Thyroid gland (tissue), 4 donors: Measurements from ENCODE around the gene ASH1L. TPM values are rescaled to one million over a fixed set of nuclear protein-coding genes. Genes with fewer than 3 reads are reported as not detected.

Source experiments
- DNase-seq, 2 donors: peaks; one replicate each; pipeline ENCODE4 v3.0.0-alpha.2; 2019
- H3K27ac ChIP-seq, 3 donors: fragments of 200-600 bp; sonication (generic); 1 replicate in 2 of 3; 2 replicates in 1 of 3; pipeline ENCODE4 v1.5.1; 2016 to 2019; ENCODE audit warnings: mild to moderate bottlenecking in 1 of 3, moderate library complexity in 1 of 3
- H3K27me3 ChIP-seq: fragments of 200-600 bp; sonication (generic); one replicate; pipeline ENCODE4 v1.5.1; 2019
- H3K36me3 ChIP-seq, 2 donors: fragments of 200-600 bp; sonication (generic); one replicate each; pipeline ENCODE4 v1.5.1; 2016 to 2019
- H3K4me1 ChIP-seq, 2 donors: fragments of 200-600 bp; sonication (generic); one replicate each; pipeline ENCODE4 v1.5.1; 2017 to 2019
- H3K4me3 ChIP-seq, 3 donors: fragments of 200-600 bp; sonication (generic); replicated peaks in 1 of 3; 1 replicate in 2 of 3; 2 replicates in 1 of 3; pipeline ENCODE4 v1.5.1; 2016; ENCODE audit warnings: mild to moderate bottlenecking in 1 of 3
- H3K9me3 ChIP-seq: fragments of 200-600 bp; sonication (generic); one replicate; pipeline ENCODE4 v1.5.1; 2017
- POLR2A ChIP-seq, 2 donors: fragments of 450-650 bp; IDR thresholded peaks; one replicate each; pipeline ENCODE4 v1.6.1; 2017; ENCODE audit warnings: antibody characterized with exemption in 2 of 2, mild to moderate bottlenecking in 2 of 2, moderate library complexity in 1 of 2
- WGBS, 2 donors: methylation state at CpG; one replicate each; pipeline ENCODE4 v1.1.5; 2017; 5-methylcytosine and 5-hydroxymethylcytosine counted together
- intact Hi-C: fragments of 100-400 bp; cut with DNase I; formaldehyde crosslinking; loops from one replicate; pipeline ENCODE4 v1.15.1; 2023
- total RNA-seq, 4 donors: library from RNA; depleted of rRNA; stranded (reverse); fragments of >200 nt; gene quantifications; one replicate each; pipeline ENCODE4 v1.2.3, GENCODE V29; 2016
- TF ChIP-seq, protein P1 (sequence below), 6 experiments: fragments of 200-600 bp in 3 of 6; fragments of 450-650 bp in 3 of 6; sonication (generic) in 3 of 6; IDR thresholded peaks; one replicate each; pipeline ENCODE4 v1.5.1; 2016 to 2019; ENCODE audit warnings: antibody characterized with exemption in 6 of 6, mild to moderate bottlenecking in 2 of 6, inconsistent platforms in 1 of 6, moderate library complexity in 1 of 6

Gene ASH1L
- total RNA-seq, 4 donors from 2014 or later, result 68.1 to 120 (median 85.2) TPM

DNA sequence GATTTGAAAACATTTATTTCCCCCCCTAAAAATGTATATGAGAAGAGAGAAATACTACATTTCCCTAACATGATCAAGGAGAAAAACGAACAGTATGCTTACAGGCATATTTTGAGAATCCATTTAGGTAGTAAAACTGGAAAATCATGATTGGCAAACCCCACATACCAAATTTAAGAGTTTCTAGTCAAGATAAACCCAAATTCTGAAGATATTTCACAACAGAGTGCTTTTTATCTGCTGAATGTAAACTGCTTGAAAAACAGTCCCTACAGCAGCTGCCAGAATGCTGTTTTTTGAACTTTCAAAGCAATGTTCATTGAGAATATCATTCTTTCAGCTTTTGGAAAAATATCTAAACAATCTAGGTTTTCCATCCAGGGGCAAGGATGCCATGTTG is 31.0 kb downstream of the ASH1L start:
- H3K27ac ChIP-seq, result no peak overlapping the region
- 21 to 32% methylated on average over 1 of the region's 1 CpG for WGBS, 2 donors

DNA sequence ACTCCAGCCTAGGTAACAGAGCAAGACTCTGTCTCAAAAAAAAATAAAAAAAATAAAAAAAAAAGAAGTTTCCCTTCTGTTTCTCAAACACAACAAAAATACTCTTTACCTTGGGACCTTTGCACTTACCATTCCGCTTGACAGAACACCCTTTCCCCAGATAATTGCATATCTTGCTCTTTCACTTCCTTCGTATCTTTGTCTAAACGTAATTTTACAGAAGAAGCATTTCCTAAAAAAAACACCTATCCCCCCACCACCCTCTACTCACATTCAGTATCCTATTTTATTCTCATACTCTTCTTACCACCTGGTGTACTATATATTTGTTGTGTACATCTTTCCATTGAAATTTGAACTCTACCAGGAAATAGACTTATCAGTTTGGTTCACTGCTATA is 32.7 kb downstream of the ASH1L start:
- DNase-seq, result no peak
- TF ChIP-seq, protein P1, sequence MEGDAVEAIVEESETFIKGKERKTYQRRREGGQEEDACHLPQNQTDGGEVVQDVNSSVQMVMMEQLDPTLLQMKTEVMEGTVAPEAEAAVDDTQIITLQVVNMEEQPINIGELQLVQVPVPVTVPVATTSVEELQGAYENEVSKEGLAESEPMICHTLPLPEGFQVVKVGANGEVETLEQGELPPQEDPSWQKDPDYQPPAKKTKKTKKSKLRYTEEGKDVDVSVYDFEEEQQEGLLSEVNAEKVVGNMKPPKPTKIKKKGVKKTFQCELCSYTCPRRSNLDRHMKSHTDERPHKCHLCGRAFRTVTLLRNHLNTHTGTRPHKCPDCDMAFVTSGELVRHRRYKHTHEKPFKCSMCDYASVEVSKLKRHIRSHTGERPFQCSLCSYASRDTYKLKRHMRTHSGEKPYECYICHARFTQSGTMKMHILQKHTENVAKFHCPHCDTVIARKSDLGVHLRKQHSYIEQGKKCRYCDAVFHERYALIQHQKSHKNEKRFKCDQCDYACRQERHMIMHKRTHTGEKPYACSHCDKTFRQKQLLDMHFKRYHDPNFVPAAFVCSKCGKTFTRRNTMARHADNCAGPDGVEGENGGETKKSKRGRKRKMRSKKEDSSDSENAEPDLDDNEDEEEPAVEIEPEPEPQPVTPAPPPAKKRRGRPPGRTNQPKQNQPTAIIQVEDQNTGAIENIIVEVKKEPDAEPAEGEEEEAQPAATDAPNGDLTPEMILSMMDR (IDR thresholded peaks at IDR 0.05), result no peak

More for the DNA sequence above, 31.0 kb downstream of the ASH1L start:
- Histone ChIP-seq H3K4me1 (peaks cover 12 to 32% of the 10 kb centered on the region in 2 donors), H3K27me3 (no peaks in the 10 kb centered on the region), H3K36me3 (no peaks in the 10 kb centered on the region), H3K9me3 (no peaks in the 10 kb centered on the region), H3K4me3 (no peak overlapping the region)
- TF ChIP-seq, protein P1 (IDR thresholded peaks at IDR 0.05), result no peak
- no peak for TF ChIP-seq POLR2A (IDR thresholded peaks at IDR 0.05)
- intact Hi-C loops, result no loop called here
- DNase-seq, result no peak

DNA sequence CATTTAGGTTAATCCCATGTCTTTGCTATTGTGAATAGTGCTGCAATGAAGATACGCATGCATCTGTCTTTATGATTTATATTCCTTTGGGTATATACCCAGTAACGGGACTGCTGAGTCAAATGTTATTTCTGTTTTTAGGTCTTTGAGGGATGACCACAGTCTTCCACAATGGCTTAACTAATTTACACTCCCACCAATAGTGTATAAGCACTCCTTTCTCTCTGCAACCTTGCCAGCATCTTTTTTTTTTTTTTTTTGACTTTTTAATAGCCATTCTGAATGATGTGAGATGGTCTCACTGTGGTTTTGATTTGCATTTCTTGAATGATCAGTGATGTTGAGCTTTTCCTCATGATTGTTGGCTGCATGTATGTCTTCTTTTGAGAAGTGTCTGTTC is 33.5 kb downstream of the ASH1L start:
- WGBS, 2 donors, result 92 to 94% methylated on average over 2 of the region's 2 CpGs
- peaks cover 9 to 29% of the 10 kb centered on the region in 2 donors for H3K4me1 ChIP-seq
- H3K27me3 ChIP-seq, result no peaks in the 10 kb centered on the region
- no peak overlapping the region for H3K4me3 ChIP-seq
- no peak overlapping the region for H3K27ac ChIP-seq
- no peaks in the 10 kb centered on the region for H3K9me3 ChIP-seq
- intact Hi-C loops, result no loop called here
- no peak for TF ChIP-seq POLR2A (IDR thresholded peaks at IDR 0.05)
- TF ChIP-seq, protein P1 (IDR thresholded peaks at IDR 0.05), result no peak
- DNase-seq, result no peak
- no peaks in the 10 kb centered on the region for H3K36me3 ChIP-seq

More for the DNA sequence above, 32.7 kb downstream of the ASH1L start:
- no peak overlapping the region for H3K27ac ChIP-seq
- 88 to 89% methylated on average over 3 of the region's 3 CpGs for WGBS, 2 donors
- no peaks in the 10 kb centered on the region for H3K36me3 ChIP-seq
- no peaks in the 10 kb centered on the region for H3K9me3 ChIP-seq
- intact Hi-C loops, result no loop called here
- no peaks in the 10 kb centered on the region for H3K27me3 ChIP-seq
- peaks cover 9 to 28% of the 10 kb centered on the region in 2 donors for H3K4me1 ChIP-seq
- no peak overlapping the region for H3K4me3 ChIP-seq

DNA sequence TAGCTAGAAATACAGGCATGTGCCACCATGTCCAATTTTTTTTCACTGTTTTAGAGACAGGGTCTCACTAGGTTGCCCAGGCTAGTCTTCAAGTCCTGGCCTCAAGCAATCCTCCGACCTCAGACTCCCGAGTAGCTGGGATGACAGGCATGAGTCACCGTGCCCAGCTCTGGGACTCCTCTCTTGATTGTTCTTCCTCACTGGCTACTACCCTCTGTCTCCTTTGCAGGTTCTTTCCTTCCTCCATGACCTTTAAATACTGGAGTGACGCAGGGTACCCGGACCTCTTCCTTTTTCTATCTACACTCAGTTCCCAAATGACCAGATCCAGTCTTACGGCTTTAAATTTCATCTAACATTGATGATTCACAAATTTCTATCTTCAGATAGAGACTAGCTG is 34.9 kb downstream of the ASH1L start:
- Histone ChIP-seq H3K9me3 (no peaks in the 10 kb centered on the region), H3K27ac (no peak overlapping the region), H3K4me1 (peaks cover 9 to 29% of the 10 kb centered on the region in 2 donors), H3K36me3 (no peaks in the 10 kb centered on the region), H3K4me3 (no peak overlapping the region), H3K27me3 (no peaks in the 10 kb centered on the region)
- intact Hi-C loops, result no loop called here
- 79 to 80% methylated on average over 6 of the region's 6 CpGs for WGBS, 2 donors
- no peak for DNase-seq
- TF ChIP-seq, protein P1 (IDR thresholded peaks at IDR 0.05), result no peak
- no peak for TF ChIP-seq POLR2A (IDR thresholded peaks at IDR 0.05)

DNA sequence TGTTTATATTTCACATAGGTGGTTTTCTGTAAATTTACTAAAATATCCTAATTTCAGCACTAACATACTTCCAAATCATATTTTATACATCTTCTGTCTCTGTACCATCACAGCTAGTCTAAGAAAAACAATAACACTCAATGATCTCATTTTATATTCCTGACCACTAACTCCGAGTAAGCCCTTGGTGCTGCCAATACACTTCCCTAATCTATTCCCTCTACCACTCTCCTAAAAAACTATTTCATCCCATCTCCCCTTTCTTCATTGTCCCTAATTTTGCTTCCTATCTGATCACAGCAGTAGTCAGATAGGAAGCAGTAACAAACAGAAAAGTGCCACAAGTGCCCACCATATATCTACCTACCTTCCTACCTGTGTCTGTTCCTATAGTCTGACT is 36.2 kb downstream of the ASH1L start:
- H3K27me3 ChIP-seq, result no peaks in the 10 kb centered on the region
- H3K27ac ChIP-seq, result no peak overlapping the region
- no peak overlapping the region for H3K4me3 ChIP-seq
- no peaks in the 10 kb centered on the region for H3K9me3 ChIP-seq
- 87 to 92% methylated on average over 1 of the region's 1 CpG for WGBS, 2 donors
- no peaks in the 10 kb centered on the region for H3K36me3 ChIP-seq
- H3K4me1 ChIP-seq, result peaks cover 1 to 22% of the 10 kb centered on the region in 2 donors
- intact Hi-C loops, result no loop called here
- TF ChIP-seq, protein P1 (IDR thresholded peaks at IDR 0.05), result no peak
- TF ChIP-seq POLR2A (IDR thresholded peaks at IDR 0.05), result no peak
- no peak for DNase-seq
